AML-193 (cell line): ENCODE data around the gene TCFL5.

ENCODE experiments used
- DNase-seq, 2 experiments: peaks; one replicate each; lab custom pipeline; 2025; lab: John Stamatoyannopoulos, UW

TCFL5 gene

GRCh38 chr20:62895539-62895938 lies 33.9 kb upstream of the TCFL5 start:
- no peak for DNase-seq

- DNase-seq: no peak
Measured at GRCh38 chr20:62894261-62894660, 32.6 kb upstream of the TCFL5 start.

GRCh38 chr20:62893700-62894099 lies 32.1 kb upstream of the TCFL5 start:
- DNase-seq: no peak

GRCh38 chr20:62892348-62893304 lies 31.0 kb upstream of the TCFL5 start:
- DNase-seq: no peak

- DNase-seq: no peak
Measured at GRCh38 chr20:62891111-62891510, 29.5 kb upstream of the TCFL5 start.

GRCh38 chr20:62890444-62890843 lies 28.8 kb upstream of the TCFL5 start:
- no peak for DNase-seq

- DNase-seq: no peak
Measured at GRCh38 chr20:62889871-62890270, 28.2 kb upstream of the TCFL5 start.

- no peak for DNase-seq
Measured at GRCh38 chr20:62889411-62889810, 27.8 kb upstream of the TCFL5 start.

- DNase-seq: no peak
Measured at GRCh38 chr20:62888910-62889309, 27.3 kb upstream of the TCFL5 start.

- DNase-seq: no peak
Measured at GRCh38 chr20:62888406-62888805, 26.8 kb upstream of the TCFL5 start.

GRCh38 chr20:62887860-62888239 lies 26.2 kb upstream of the TCFL5 start:
- DNase-seq: no peak

- peak; percentile 77 to 83 for DNase-seq
Measured at GRCh38 chr20:62887152-62887859, 25.7 kb upstream of the TCFL5 start.

- DNase-seq: no peak
Measured at GRCh38 chr20:62886709-62887058, 25.1 kb upstream of the TCFL5 start.

- DNase-seq: no peak
Measured at GRCh38 chr20:62885896-62886708, 24.5 kb upstream of the TCFL5 start.

GRCh38 chr20:62885046-62885895 lies 23.6 kb upstream of the TCFL5 start:
- no peak for DNase-seq

- DNase-seq: no peak
Measured at GRCh38 chr20:62884556-62884955, 22.9 kb upstream of the TCFL5 start.

- DNase-seq: no peak
Measured at GRCh38 chr20:62882426-62882825, 20.8 kb upstream of the TCFL5 start.

GRCh38 chr20:62881662-62882395 lies 20.2 kb upstream of the TCFL5 start:
- DNase-seq: no peak

- DNase-seq: no peak
Measured at GRCh38 chr20:62880935-62881661, 19.5 kb upstream of the TCFL5 start.
